Stimulated activated CD4-positive, alpha-beta T cell treated with anti-CD3 and anti-CD28 coated beads, Interleukin-12 subunit alpha, Interleukin-12 subunit beta, amount 100 ng/mL, for 24 hours (primary cell): Measurements from ENCODE around the gene ASIP.

ENCODE experiments used
- DNase-seq, 2 experiments: peaks; one replicate each; pipeline ENCODE4 v3.0.0-alpha.2; 2020; ENCODE audit warnings: low read depth in 2 of 2

Gene ASIP

DNA sequence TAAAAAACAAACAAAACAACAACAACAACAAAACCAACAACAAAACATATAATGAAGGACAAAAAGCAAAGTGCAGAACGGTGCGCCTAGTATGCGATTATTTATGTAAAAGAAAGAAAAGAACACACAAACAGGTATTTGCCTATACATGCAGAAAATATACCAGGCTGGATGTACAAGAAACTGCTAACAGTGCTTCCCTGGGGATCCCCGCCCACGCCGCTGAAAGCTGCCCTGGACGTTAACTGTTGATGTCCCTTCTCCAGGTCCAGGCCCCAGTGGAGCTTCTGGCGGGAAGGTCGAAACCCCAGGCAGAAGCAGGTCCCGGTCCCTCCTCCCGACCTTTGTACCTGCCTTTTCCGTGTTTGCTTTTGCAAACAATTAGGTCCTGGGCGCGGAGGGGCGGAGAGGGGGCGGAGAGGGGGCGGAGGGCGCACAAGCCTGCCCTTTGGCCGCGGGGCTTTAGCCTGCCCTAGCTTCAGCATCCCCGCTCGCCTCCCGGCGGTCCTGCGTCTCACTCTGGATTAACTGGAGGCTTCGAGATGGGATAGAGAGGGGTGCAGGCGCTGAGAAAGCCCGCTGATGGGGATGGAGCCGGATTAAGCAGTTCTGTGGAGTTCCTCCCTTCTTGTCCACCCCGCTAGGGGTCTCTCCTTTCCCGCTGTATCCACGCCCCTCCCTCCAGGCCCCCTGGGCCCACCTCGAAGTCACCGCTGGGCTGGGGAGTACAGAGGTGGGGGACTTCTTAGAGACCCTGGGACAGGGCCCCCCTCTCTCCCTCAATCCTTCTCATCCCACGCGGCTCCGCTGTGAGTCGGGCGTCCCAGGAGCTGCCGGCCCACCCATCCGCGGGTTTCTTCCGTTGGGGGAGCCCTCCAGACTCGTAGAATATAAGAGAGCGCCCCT is 70.1 kb downstream of the ASIP start:
- no peak for DNase-seq

- no peak for DNase-seq
Measured at GRCh38 chr20:34312024-34312460, 70.8 kb downstream of the ASIP start.

DNA sequence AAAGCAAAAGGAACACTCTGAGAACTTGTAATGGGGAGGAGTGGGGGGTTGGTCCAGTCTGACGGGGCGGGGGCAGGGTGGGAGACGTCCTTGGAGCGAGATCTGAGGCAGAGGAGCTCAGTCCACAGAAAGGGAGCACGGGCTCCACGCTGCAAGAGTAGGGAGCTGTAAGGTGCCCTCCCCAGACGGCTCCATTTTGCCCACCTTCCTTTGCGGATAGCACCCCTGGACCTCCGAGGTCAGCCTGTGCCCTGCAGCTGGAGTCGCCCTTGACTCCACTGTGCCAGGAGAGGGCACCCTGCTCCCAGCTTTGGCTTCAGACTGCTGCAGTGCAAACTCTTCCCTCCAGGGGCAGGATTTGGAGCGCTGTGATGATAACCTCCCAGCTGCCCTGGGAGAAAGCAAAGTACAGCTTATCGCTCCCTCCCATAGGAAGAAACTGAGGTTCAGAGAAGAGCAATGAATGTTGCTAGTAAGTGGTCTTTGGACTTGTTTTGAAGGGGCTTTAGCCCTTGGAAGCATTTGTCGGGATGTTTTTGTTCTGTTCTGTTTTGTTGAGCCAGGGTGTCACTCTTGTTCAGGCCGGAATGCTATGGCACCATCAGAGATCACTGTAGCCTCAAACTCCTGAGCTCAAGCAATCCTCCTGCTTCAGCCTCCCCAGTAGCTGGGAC is 71.5 kb downstream of the ASIP start:
- DNase-seq, result peak; percentile 79 to 86

DNA sequence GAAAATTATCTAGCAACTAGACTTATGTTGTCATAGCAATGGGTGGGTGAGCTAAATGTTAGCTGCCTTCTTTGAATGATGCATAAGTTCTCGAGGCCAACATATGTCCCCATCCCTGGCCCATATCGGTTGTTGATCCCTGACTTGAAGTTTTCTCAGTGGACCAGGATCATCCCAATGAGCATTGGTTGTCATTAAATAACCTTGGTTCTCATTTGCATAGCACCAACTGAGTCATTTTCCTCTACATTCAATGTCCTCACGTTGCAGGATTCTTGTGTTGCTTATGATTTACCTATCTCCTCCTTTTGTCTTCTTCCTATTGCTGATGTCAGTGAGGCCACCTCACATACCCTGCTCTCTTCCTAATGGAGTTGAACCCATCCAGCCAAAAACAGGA is 74.0 kb downstream of the ASIP start:
- DNase-seq, result no peak

- DNase-seq, result no peak
Measured at GRCh38 chr20:34316196-34316814, 75.1 kb downstream of the ASIP start.
